ENCODE results near the gene CACFD1.

Gene CACFD1

GRCh38 chr9:133459476-133460404 lies at the start of gene CACFD1:
Gene CACFD1, plus strand, starts transcription at chr9:133459978. Its CDS starts 89 bp downstream, at chr9:133460067.
- no peaks in the 10 kb centered on the region for H3K36me3 ChIP-seq
- TF ChIP-seq CTCF (IDR thresholded peaks at IDR 0.05), result no peak
- peaks cover 47% of the 10 kb centered on the region for H3K27me3 ChIP-seq

GRCh38 chr9:133415170-133415569 lies 44.6 kb upstream of the CACFD1 start:
- H3K27me3 ChIP-seq, result no peaks in the 10 kb centered on the region
- peaks cover 43% of the 10 kb centered on the region for H3K36me3 ChIP-seq
- no peak for TF ChIP-seq CTCF (IDR thresholded peaks at IDR 0.05)
- H3K4me1 ChIP-seq (ENCODE audit: control insufficient read depth in 1 of 2, insufficient read depth in 1 of 2, low read depth in 1 of 2, low read length in 1 of 2), result peaks cover 16 to 19% of the 10 kb centered on the region in 2 experiments
- H3K9me3 ChIP-seq, result no peaks in the 10 kb centered on the region
- no peak overlapping the region for H3K27ac ChIP-seq
- H3K4me3 ChIP-seq (ENCODE audit: low read depth in 1 of 2, low read length in 1 of 2), result no peak overlapping the region

More at GRCh38 chr9:133459476-133460404, at the start of gene CACFD1:
- no peaks in the 10 kb centered on the region for H3K9me3 ChIP-seq
- peak within 1 kb of the TSS; percentile 83 to 86 for H3K4me3 ChIP-seq (ENCODE audit: low read depth in 1 of 2, low read length in 1 of 2)
- H3K4me1 ChIP-seq (ENCODE audit: control insufficient read depth in 1 of 2, insufficient read depth in 1 of 2, low read depth in 1 of 2, low read length in 1 of 2), result peaks cover 13 to 15% of the 10 kb centered on the region in 2 experiments
- H3K27ac ChIP-seq, result peak within 1 kb of the TSS; percentile 79

- no peaks in the 10 kb centered on the region for H3K27me3 ChIP-seq
- no peak for TF ChIP-seq CTCF (IDR thresholded peaks at IDR 0.05)
- peak within 1 kb of the TSS; percentile 58 for H3K27ac ChIP-seq
- peak within 1 kb of the TSS; percentile 81 to 82 for H3K4me3 ChIP-seq (ENCODE audit: low read depth in 1 of 2, low read length in 1 of 2)
- H3K9me3 ChIP-seq, result no peaks in the 10 kb centered on the region
- H3K4me1 ChIP-seq (ENCODE audit: control insufficient read depth in 1 of 2, insufficient read depth in 1 of 2, low read depth in 1 of 2, low read length in 1 of 2), result peaks cover 16 to 19% of the 10 kb centered on the region in 2 experiments
- peaks cover 16% of the 10 kb centered on the region for H3K36me3 ChIP-seq
Observed at GRCh38 chr9:133417541-133418461, 42.0 kb upstream of the CACFD1 start, which contains the start of gene REXO4. Gene REXO4, minus strand, starts transcription at chr9:133418010. Its CDS starts 166 bp downstream, at chr9:133417844.

GRCh38 chr9:133419005-133419404 lies 40.8 kb upstream of the CACFD1 start:
- H3K4me1 ChIP-seq (ENCODE audit: control insufficient read depth in 1 of 2, insufficient read depth in 1 of 2, low read depth in 1 of 2, low read length in 1 of 2), result peaks cover 16 to 19% of the 10 kb centered on the region in 2 experiments
- H3K4me3 ChIP-seq (ENCODE audit: low read depth in 1 of 2, low read length in 1 of 2), result no peak overlapping the region
- TF ChIP-seq CTCF (IDR thresholded peaks at IDR 0.05), result no peak
- no peaks in the 10 kb centered on the region for H3K9me3 ChIP-seq
- H3K27me3 ChIP-seq, result no peaks in the 10 kb centered on the region
- peaks cover 6% of the 10 kb centered on the region for H3K36me3 ChIP-seq
- no peak overlapping the region for H3K27ac ChIP-seq

GRCh38 chr9:133420392-133420827 lies 39.4 kb upstream of the CACFD1 start:
- no peak for TF ChIP-seq CTCF (IDR thresholded peaks at IDR 0.05)

More at GRCh38 chr9:133420392-133420827, 39.4 kb upstream of the CACFD1 start:
- no peaks in the 10 kb centered on the region for H3K36me3 ChIP-seq
- H3K4me3 ChIP-seq (ENCODE audit: low read depth in 1 of 2, low read length in 1 of 2), result no peak overlapping the region
- H3K9me3 ChIP-seq, result no peaks in the 10 kb centered on the region
- H3K4me1 ChIP-seq (ENCODE audit: control insufficient read depth in 1 of 2, insufficient read depth in 1 of 2, low read depth in 1 of 2, low read length in 1 of 2), result peaks cover 16 to 19% of the 10 kb centered on the region in 2 experiments
- H3K27me3 ChIP-seq, result peaks cover 7% of the 10 kb centered on the region
- no peak overlapping the region for H3K27ac ChIP-seq

Data from neutrophil (primary cell).